Measurements from ENCODE around the gene TMEM35A. TPM values are rescaled to one million over a fixed set of nuclear protein-coding genes. Genes with fewer than 3 reads are reported as not detected.

Gene TMEM35A
- total and polyA plus RNA-seq, 2 donors from 2014 or later, result 0.75 to 1.1 TPM

DNA sequence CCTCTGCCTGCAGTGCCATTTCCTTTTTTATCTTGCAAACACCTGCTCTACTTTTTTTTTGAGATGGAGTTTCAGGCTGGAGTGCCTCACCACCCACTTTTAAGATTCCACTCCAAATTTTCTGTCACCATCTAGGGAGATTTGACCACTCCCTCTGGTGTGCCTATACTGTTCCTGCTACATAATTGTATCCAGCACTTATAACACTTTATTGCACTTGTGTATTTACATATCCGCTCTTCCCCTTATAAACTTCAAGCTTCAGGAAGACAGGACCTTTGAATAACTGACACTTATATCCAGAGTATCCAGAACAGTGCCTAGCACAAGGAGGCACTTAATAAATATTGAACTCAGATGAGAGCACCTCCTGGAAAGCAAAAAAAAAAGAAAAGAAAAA lies 13.1 kb downstream of the TMEM35A start:
- no peak for FAIRE-seq
- no peaks in the 10 kb centered on the region for H3K9me3 ChIP-seq (ENCODE audit: control insufficient read depth in 2 of 3, insufficient read depth in 1 of 3, low read length in 3 of 3)
- intact Hi-C loops (cut with DNase I), result no loop called here

DNA sequence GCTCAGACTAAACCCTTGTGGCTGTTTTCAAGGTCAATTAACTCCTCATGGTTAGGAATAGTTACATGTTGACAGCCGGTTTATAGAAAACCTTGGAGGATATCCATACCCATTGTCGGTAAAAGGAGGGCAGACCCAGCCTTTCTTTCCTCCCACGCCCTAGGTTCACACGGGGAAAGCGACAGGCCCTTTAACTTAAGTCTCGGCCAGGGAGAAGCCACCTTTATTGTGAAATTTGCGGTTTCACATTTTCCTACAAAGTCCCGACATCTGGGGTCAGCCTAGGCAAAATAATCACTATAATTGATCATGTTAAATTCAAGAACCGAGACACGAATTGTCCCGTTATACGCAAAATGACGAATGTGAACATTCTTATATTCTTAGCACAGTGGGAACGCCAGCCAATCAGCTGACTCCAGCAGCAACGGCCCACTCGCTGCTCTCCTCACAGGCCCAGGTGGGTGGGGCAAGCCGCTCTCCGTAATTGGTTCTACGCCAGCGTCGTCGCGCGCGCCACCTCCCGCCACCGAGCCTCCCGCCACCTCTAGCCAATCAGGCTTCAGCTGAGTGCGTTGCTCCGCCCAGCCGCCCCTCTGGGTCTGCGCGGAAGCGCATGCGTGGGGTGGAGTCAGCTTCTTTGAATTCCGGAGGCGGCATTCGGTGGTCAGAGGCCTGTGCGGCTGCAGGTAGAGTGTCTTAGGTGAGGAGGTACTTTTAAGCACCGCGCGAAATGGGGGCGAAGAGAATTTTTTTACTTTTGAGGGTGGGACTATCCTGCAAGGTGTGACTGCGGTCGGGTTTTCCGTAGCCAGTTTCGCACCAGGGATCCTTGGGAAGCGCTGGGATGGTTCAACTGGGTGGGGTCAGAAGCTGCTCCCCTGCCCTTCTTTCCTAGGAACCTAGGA lies 19.1 kb downstream of the TMEM35A start, which contains the start of gene CENPI:
Gene CENPI, plus strand, starts transcription at position 659 of the 908 bp plus-strand sequence. CDS start 2,867 bp downstream, outside the sequence.
- DNase-seq, result peak; percentile 94 to 97 (median 96)
- H3K27me3 ChIP-seq (ENCODE audit: control insufficient read depth, insufficient read depth, low read length), result no peaks in the 10 kb centered on the region
- H3K4me1 ChIP-seq (ENCODE audit: control insufficient read depth in 2 of 3, insufficient read depth in 2 of 3, low read depth in 1 of 3, low read length in 3 of 3), result no peaks in the 10 kb centered on the region
- peak within 1 kb of the TSS; percentile 43 to 55 for H3K27ac ChIP-seq (ENCODE audit: low read depth in 2 of 2, low read length in 2 of 2)
- H3K9ac ChIP-seq (ENCODE audit: low read length in 3 of 3), result peak within 1 kb of the TSS in 1 of 3 donors; percentile 87
- H3K4me3 ChIP-seq (ENCODE audit: low read length in 3 of 3), result peak within 1 kb of the TSS; percentile 74 to 85 (median 80)
- intact Hi-C loops (cut with DNase I), result no loop called here
- no peaks in the 10 kb centered on the region for H3K9me3 ChIP-seq (ENCODE audit: control insufficient read depth in 2 of 3, insufficient read depth in 1 of 3, low read length in 3 of 3)
- TF ChIP-seq, protein P1, sequence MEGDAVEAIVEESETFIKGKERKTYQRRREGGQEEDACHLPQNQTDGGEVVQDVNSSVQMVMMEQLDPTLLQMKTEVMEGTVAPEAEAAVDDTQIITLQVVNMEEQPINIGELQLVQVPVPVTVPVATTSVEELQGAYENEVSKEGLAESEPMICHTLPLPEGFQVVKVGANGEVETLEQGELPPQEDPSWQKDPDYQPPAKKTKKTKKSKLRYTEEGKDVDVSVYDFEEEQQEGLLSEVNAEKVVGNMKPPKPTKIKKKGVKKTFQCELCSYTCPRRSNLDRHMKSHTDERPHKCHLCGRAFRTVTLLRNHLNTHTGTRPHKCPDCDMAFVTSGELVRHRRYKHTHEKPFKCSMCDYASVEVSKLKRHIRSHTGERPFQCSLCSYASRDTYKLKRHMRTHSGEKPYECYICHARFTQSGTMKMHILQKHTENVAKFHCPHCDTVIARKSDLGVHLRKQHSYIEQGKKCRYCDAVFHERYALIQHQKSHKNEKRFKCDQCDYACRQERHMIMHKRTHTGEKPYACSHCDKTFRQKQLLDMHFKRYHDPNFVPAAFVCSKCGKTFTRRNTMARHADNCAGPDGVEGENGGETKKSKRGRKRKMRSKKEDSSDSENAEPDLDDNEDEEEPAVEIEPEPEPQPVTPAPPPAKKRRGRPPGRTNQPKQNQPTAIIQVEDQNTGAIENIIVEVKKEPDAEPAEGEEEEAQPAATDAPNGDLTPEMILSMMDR (IDR thresholded peaks at IDR 0.05; ENCODE audit: borderline replicate concordance, extremely low read depth, insufficient read depth), result no peak
- FAIRE-seq, result peak; percentile 99
- no peaks in the 10 kb centered on the region for H3K36me3 ChIP-seq (ENCODE audit: control insufficient read depth in 2 of 3, insufficient read depth in 3 of 3, low read length in 3 of 3)

More for the DNA sequence above, 13.1 kb downstream of the TMEM35A start:
- Histone ChIP-seq H3K27ac (ENCODE audit: low read depth in 2 of 2, low read length in 2 of 2) (no peak overlapping the region), H3K9ac (ENCODE audit: low read length in 3 of 3) (no peak overlapping the region), H3K27me3 (ENCODE audit: control insufficient read depth, insufficient read depth, low read length) (no peaks in the 10 kb centered on the region), H3K4me1 (ENCODE audit: control insufficient read depth in 2 of 3, insufficient read depth in 2 of 3, low read depth in 1 of 3, low read length in 3 of 3) (no peaks in the 10 kb centered on the region), H3K36me3 (ENCODE audit: control insufficient read depth in 2 of 3, insufficient read depth in 3 of 3, low read length in 3 of 3) (no peaks in the 10 kb centered on the region), H3K4me3 (ENCODE audit: low read length in 3 of 3) (no peak overlapping the region)
- no peak for DNase-seq
- TF ChIP-seq, protein P1 (IDR thresholded peaks at IDR 0.05; ENCODE audit: borderline replicate concordance, extremely low read depth, insufficient read depth), result no peak

DNA sequence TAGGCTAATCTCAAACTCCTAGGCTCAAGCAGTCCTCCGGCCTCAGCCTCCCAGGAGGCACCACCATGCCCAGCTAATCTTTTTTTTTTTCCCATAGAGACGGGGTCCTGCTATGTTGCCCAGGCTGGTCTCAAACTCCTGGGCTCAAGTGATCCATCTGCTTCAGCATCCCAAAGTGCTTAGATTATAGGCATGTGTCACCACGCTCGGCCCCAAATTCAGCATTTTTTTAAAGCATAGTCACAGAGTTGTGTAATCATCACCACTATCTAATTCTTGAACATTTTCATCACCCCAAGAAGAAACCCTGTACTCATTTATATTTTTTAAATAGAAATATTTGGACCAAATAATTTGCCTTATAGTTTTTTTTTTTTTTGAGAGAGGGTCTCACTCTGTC lies 29.6 kb downstream of the TMEM35A start:
- H3K4me3 ChIP-seq (ENCODE audit: low read length in 3 of 3), result no peak overlapping the region
- DNase-seq (no peak), FAIRE-seq (no peak)
- no peaks in the 10 kb centered on the region for H3K27me3 ChIP-seq (ENCODE audit: control insufficient read depth, insufficient read depth, low read length)
- no peaks in the 10 kb centered on the region for H3K36me3 ChIP-seq (ENCODE audit: control insufficient read depth in 2 of 3, insufficient read depth in 3 of 3, low read length in 3 of 3)
- no peak overlapping the region for H3K9ac ChIP-seq (ENCODE audit: low read length in 3 of 3)
- H3K27ac ChIP-seq (ENCODE audit: low read depth in 2 of 2, low read length in 2 of 2), result no peak overlapping the region
- TF ChIP-seq, protein P1 (IDR thresholded peaks at IDR 0.05; ENCODE audit: borderline replicate concordance, extremely low read depth, insufficient read depth), result no peak
- intact Hi-C loops (cut with DNase I), result no loop called here
- H3K9me3 ChIP-seq (ENCODE audit: control insufficient read depth in 2 of 3, insufficient read depth in 1 of 3, low read length in 3 of 3), result no peaks in the 10 kb centered on the region
- no peaks in the 10 kb centered on the region for H3K4me1 ChIP-seq (ENCODE audit: control insufficient read depth in 2 of 3, insufficient read depth in 2 of 3, low read depth in 1 of 3, low read length in 3 of 3)

Data from kidney (tissue), 14 donors.